ENCODE results near the gene TRIO.
A peak's percentile ranks its signal among the peaks of the same experiment; 100 is the strongest.
"Not testable (repeated sequence)": the region's sequence is repeated elsewhere in the genome, so short reads cannot be mapped to it uniquely, and the experiment has no call there.

The TRIO gene

GRCh38 chr5:14142827-14143545 lies at the start of gene TRIO:
Gene TRIO, plus strand, starts transcription at chr5:14143342. Its CDS starts 384 bp downstream, at chr5:14143726.
- peak in 1 of 2 experiments; percentile 69 for DNase-seq

GRCh38 chr5:14097380-14097779 lies 45.8 kb upstream of the TRIO start:
- not testable (repeated sequence) for DNase-seq

GRCh38 chr5:14097998-14098471 lies 45.1 kb upstream of the TRIO start:
- no peak for DNase-seq

- no peak for DNase-seq
Measured at GRCh38 chr5:14100281-14100680, 42.9 kb upstream of the TRIO start.

GRCh38 chr5:14101922-14102321 lies 41.2 kb upstream of the TRIO start:
- DNase-seq = no peak

- DNase-seq = no peak
Measured at GRCh38 chr5:14102666-14103065, 40.5 kb upstream of the TRIO start.

- no peak for DNase-seq
Measured at GRCh38 chr5:14105718-14106410, 37.3 kb upstream of the TRIO start.

- no peak for DNase-seq
Measured at GRCh38 chr5:14107536-14107935, 35.6 kb upstream of the TRIO start.

GRCh38 chr5:14108170-14108996 lies 34.8 kb upstream of the TRIO start:
- no peak for DNase-seq

- DNase-seq = no peak
Measured at GRCh38 chr5:14109041-14109747, 33.9 kb upstream of the TRIO start.

GRCh38 chr5:14109771-14110170 lies 33.4 kb upstream of the TRIO start:
- DNase-seq = no peak

- no peak for DNase-seq
Measured at GRCh38 chr5:14110196-14110595, 32.9 kb upstream of the TRIO start.

- no peak for DNase-seq
Measured at GRCh38 chr5:14110680-14111079, 32.5 kb upstream of the TRIO start.

GRCh38 chr5:14112998-14113652 lies 30.0 kb upstream of the TRIO start:
- no peak for DNase-seq

- DNase-seq = no peak
Measured at GRCh38 chr5:14114615-14115251, 28.4 kb upstream of the TRIO start.

GRCh38 chr5:14115323-14115895 lies 27.7 kb upstream of the TRIO start:
- no peak for DNase-seq

GRCh38 chr5:14118551-14119320 lies 24.4 kb upstream of the TRIO start:
- DNase-seq = no peak

GRCh38 chr5:14120176-14120575 lies 23.0 kb upstream of the TRIO start:
- DNase-seq = no peak

- DNase-seq = no peak
Measured at GRCh38 chr5:14121552-14121951, 21.6 kb upstream of the TRIO start.

- no peak for DNase-seq
Measured at GRCh38 chr5:14122089-14122488, 21.1 kb upstream of the TRIO start.

GRCh38 chr5:14123551-14123950 lies 19.6 kb upstream of the TRIO start:
- DNase-seq = no peak

All from cerebellar nuclear complex (tissue), 1 donor.